H1 (cell line): ENCODE results near the gene IL18R1. TPM values are rescaled to one million over a fixed set of nuclear protein-coding genes. Genes with fewer than 3 reads are reported as not detected.

Source experiments
- CTCF ChIA-PET: fragments of 300-600 bp; sonication (Branson Sonifier 250); formaldehyde crosslinking; loops from one replicate; lab custom pipeline; 2021; ENCODE audit not compliant: partially characterized antibody; lab: Charles Lee
- POLR2A ChIA-PET: fragments of 300-600 bp; sonication (Branson Sonifier 250); formaldehyde crosslinking; loops from one replicate; lab custom pipeline; 2021; ENCODE audit warnings: inconsistent platforms; ENCODE audit not compliant: partially characterized antibody; lab: Charles Lee
- DNase-seq, 2 experiments: peaks; one replicate each; pipeline versions ENCODE4 v3.0.0 to v3.0.0-alpha.2; 2010 to 2022; ENCODE audit warnings: low spot score in 2 of 2, low read depth in 1 of 2, mixed read lengths in 1 of 2
- FAIRE-seq: peaks from 2 replicates; lab custom pipeline; 2011; peaks lifted over from hg19 to GRCh38; lab: Jason Lieb, UNC
- H2AFZ ChIP-seq: 2 replicates; pipeline ENCODE4 v1.8.1; 2012; ENCODE audit warnings: low read length, inconsistent platforms
- H2AK5ac ChIP-seq: 2 replicates; pipeline ENCODE4 v1.6.1; 2013; ENCODE audit warnings: low read depth, low read length
- H2BK120ac ChIP-seq: replicated peaks from 2 replicates; pipeline ENCODE3; 2013; ENCODE audit warnings: low read depth, low read length, inconsistent platforms
- H2BK12ac ChIP-seq: 2 replicates; pipeline ENCODE4 v1.6.1; 2013; ENCODE audit warnings: low read depth, low read length
- H2BK15ac ChIP-seq: 2 replicates; pipeline ENCODE4 v1.6.1; 2013; ENCODE audit warnings: low read length
- H2BK20ac ChIP-seq: 2 replicates; pipeline ENCODE4 v1.6.1; 2013; ENCODE audit warnings: low read length
- H2BK5ac ChIP-seq: 2 replicates; pipeline ENCODE4 v1.6.1; 2013; ENCODE audit warnings: low read depth, low read length
- H3K14ac ChIP-seq: 2 replicates; pipeline ENCODE4 v1.6.1; 2013; ENCODE audit warnings: inconsistent platforms; ENCODE audit not compliant: insufficient read length
- H3K18ac ChIP-seq: 2 replicates; pipeline ENCODE4 v1.6.1; 2013; ENCODE audit warnings: low read length; ENCODE audit errors: extremely low read depth
- H3K23ac ChIP-seq: 2 replicates; pipeline ENCODE4 v1.6.1; 2013; ENCODE audit warnings: inconsistent platforms; ENCODE audit not compliant: insufficient read length
- H3K23me2 ChIP-seq: 2 replicates; pipeline ENCODE4 v1.6.1; 2013; ENCODE audit warnings: low read depth, low read length
- H3K27ac ChIP-seq: 2 replicates; pipeline ENCODE4 v1.6.1; 2011; ENCODE audit warnings: low read depth, low read length, inconsistent platforms
- H3K27me3 ChIP-seq, 4 experiments: replicated peaks in 1 of 4; 1 replicate in 1 of 4; 2 replicates in 3 of 4; pipeline versions ENCODE4 v1.6.1 to v1.8.1; 2011 to 2013; ENCODE audit warnings: low read length in 3 of 4, mild to moderate bottlenecking in 3 of 4, inconsistent platforms in 2 of 4, mixed read lengths in 2 of 4, moderate library complexity in 1 of 4; ENCODE audit not compliant: control insufficient read depth in 3 of 4, insufficient read depth in 3 of 4; ENCODE audit errors: extremely low read depth in 1 of 4
- H3K36me3 ChIP-seq, 4 experiments: 2 replicates each; pipeline versions ENCODE4 v1.6.1 to v1.8.1; 2011 to 2013; ENCODE audit warnings: mild to moderate bottlenecking in 4 of 4, low read length in 3 of 4, moderate library complexity in 2 of 4, control low read depth in 1 of 4, inconsistent platforms in 1 of 4; ENCODE audit not compliant: insufficient read depth in 4 of 4, control insufficient read depth in 2 of 4
- H3K4ac ChIP-seq: replicated peaks from 2 replicates; pipeline ENCODE3; 2013; ENCODE audit warnings: low read length, low read depth, mixed read lengths, inconsistent platforms; ENCODE audit not compliant: insufficient read length
- H3K4me1 ChIP-seq, 4 experiments: replicated peaks in 1 of 4; 1 replicate in 1 of 4; 2 replicates in 3 of 4; pipeline versions ENCODE4 v1.6.1 to v1.8.1; 2011 to 2013; ENCODE audit warnings: low read length in 3 of 4, inconsistent platforms in 2 of 4, mixed read lengths in 1 of 4; ENCODE audit not compliant: insufficient read depth in 4 of 4, control insufficient read depth in 3 of 4
- H3K4me2 ChIP-seq, 2 experiments: 2 replicates each; pipeline versions ENCODE4 v1.6.1 to v1.8.1; 2011 to 2013; ENCODE audit warnings: low read depth in 2 of 2, low read length in 2 of 2, control low read depth in 1 of 2, inconsistent platforms in 1 of 2, mild to moderate bottlenecking in 1 of 2; ENCODE audit not compliant: insufficient read depth in 1 of 2
- H3K4me3 ChIP-seq, 4 experiments: fragments of 200-600, 300-600 bp in 1 of 4; sonication (generic), shearing (Covaris generic), sonication (Bioruptor Twin) in 1 of 4; 2 replicates each; pipeline versions ENCODE4 v1.5.1 to v1.8.1; 2011 to 2016; ENCODE audit warnings: low read length in 4 of 4, low read depth in 3 of 4, control low read depth in 2 of 4, inconsistent platforms in 2 of 4, mild to moderate bottlenecking in 2 of 4, mixed read lengths in 1 of 4, moderate library complexity in 1 of 4; ENCODE audit not compliant: insufficient read depth in 2 of 4; ENCODE audit errors: extremely low read depth in 1 of 4
- H3K56ac ChIP-seq: replicated peaks from 2 replicates; pipeline ENCODE3; 2013; ENCODE audit warnings: low read depth, mild to moderate bottlenecking, mixed read lengths, low read length, inconsistent platforms; ENCODE audit not compliant: insufficient read length
- H3K79me1 ChIP-seq: 2 replicates; pipeline ENCODE4 v1.6.1; 2013; ENCODE audit warnings: low read depth, low read length, control low read depth
- H3K79me2 ChIP-seq, 2 experiments: 2 replicates each; pipeline versions ENCODE4 v1.6.1 to v1.8.1; 2012 to 2013; ENCODE audit warnings: low read length in 2 of 2, mild to moderate bottlenecking in 2 of 2, inconsistent platforms in 1 of 2; ENCODE audit not compliant: insufficient read depth in 2 of 2, control insufficient read depth in 1 of 2
- H3K9ac ChIP-seq, 4 experiments: replicated peaks in 1 of 4; 1 replicate in 1 of 4; 2 replicates in 3 of 4; pipeline versions ENCODE4 v1.6.1 to v1.8.1; 2011 to 2013; ENCODE audit warnings: low read depth in 3 of 4, low read length in 3 of 4, control low read depth in 2 of 4, mild to moderate bottlenecking in 2 of 4, moderate library complexity in 2 of 4, inconsistent platforms in 1 of 4; ENCODE audit errors: extremely low read depth in 1 of 4
- H3K9me3 ChIP-seq, 2 experiments: 2 replicates each; pipeline versions ENCODE4 v1.6.1 to v1.8.1; 2012 to 2013; ENCODE audit warnings: mild to moderate bottlenecking in 2 of 2, moderate library complexity in 2 of 2, control low read depth in 1 of 2, inconsistent platforms in 1 of 2, low read depth in 1 of 2, low read length in 1 of 2, mixed read lengths in 1 of 2; ENCODE audit not compliant: insufficient read depth in 2 of 2
- H4K20me1 ChIP-seq, 2 experiments: replicated peaks in 1 of 2; 2 replicates each; pipeline versions ENCODE3 to v1.8.1; 2011 to 2013; ENCODE audit warnings: inconsistent platforms in 2 of 2, low read length in 2 of 2, mild to moderate bottlenecking in 1 of 2; ENCODE audit not compliant: insufficient read depth in 2 of 2, control insufficient read depth in 1 of 2
- H4K5ac ChIP-seq: 2 replicates; pipeline ENCODE4 v1.6.1; 2013; ENCODE audit warnings: low read length, low read depth, mixed read lengths, inconsistent platforms; ENCODE audit not compliant: insufficient read length
- H4K8ac ChIP-seq: 2 replicates; pipeline ENCODE4 v1.8.0; 2013; ENCODE audit warnings: mild to moderate bottlenecking, moderate library complexity, low read length, inconsistent platforms; ENCODE audit not compliant: insufficient read depth; ENCODE audit errors: extremely low read depth
- H4K91ac ChIP-seq: replicated peaks from 2 replicates; pipeline ENCODE3; 2013; ENCODE audit warnings: low read length, mixed read lengths, inconsistent platforms; ENCODE audit not compliant: insufficient read length
- GTF2F1 ChIP-seq: IDR thresholded peaks from 2 replicates; pipeline ENCODE4 v1.6.1; 2012; ENCODE audit warnings: low read depth, low read length, improper control_type of control experiment, borderline replicate concordance
- KDM5A ChIP-seq: fragments of 200-600 bp; IDR thresholded peaks from 2 replicates; pipeline ENCODE4 v1.7.1; 2012; ENCODE audit warnings: mild to moderate bottlenecking, low read length, inconsistent platforms, mixed read lengths
- SIRT6 ChIP-seq: IDR thresholded peaks from one replicate; pipeline ENCODE4 v1.7.1; 2012; ENCODE audit warnings: low read length, inconsistent platforms
- SP4 ChIP-seq: IDR thresholded peaks from 2 replicates; pipeline ENCODE4 v1.6.1; 2012; ENCODE audit warnings: low read length, inconsistent platforms
- TAF7 ChIP-seq: optimal IDR thresholded peaks from 2 replicates; pipeline ENCODE3; 2011; ENCODE audit warnings: low read depth, mild to moderate bottlenecking, inconsistent platforms, low read length, moderate library complexity, borderline replicate concordance
- WGBS, 2 experiments: shearing (Covaris generic) in 1 of 2; methylation state at CpG; one replicate each; pipeline versions ENCODE4 v1.1.6 to v1.1.7; 2013 to 2015; ENCODE audit warnings: low lambda C conversion rate in 2 of 2, mixed read lengths in 2 of 2, inconsistent platforms in 1 of 2, low coverage in 1 of 2, missing lambda C conversion rate in 1 of 2; ENCODE audit not compliant: insufficient replicate concordance in 2 of 2, insufficient coverage in 1 of 2, insufficient read length in 1 of 2; ENCODE audit errors: extremely low coverage in 1 of 2, missing lambda C conversion rate in 1 of 2; 5-methylcytosine and 5-hydroxymethylcytosine counted together
- polyA plus RNA-seq, 7 experiments: library from polyadenylated mRNA; depleted of rRNA in 3 of 7; stranded (reverse) in 5 of 7; unstranded in 2 of 7; fragments of >200 nt in 5 of 7; fragments of 200-250 nt in 2 of 7; gene quantifications; 1 replicate in 5 of 7; 2 replicates in 1 of 7; 4 replicates in 1 of 7; pipeline versions ENCODE4 v1.2.1 to v1.2.3, GENCODE V29; 2011 to 2013; ENCODE audit warnings: missing spikeins in 2 of 7, mixed read lengths in 2 of 7
- total RNA-seq: library from RNA; stranded (reverse); fragmentation: NEBNext Ultra II Directional; extraction: Animal tissue kit (Norgen Biotek cat#: 25700); gene quantifications from 2 replicates; pipeline ENCODE4 v1.2.1, GENCODE V29; 2021

IL18R1 gene
- total and polyA plus RNA-seq, 2 of the 8 experiments (the other 6 are each of a cell fraction or from before 2014, with no cell fraction given), result 0.54 TPM; not detected in 1

DNA sequence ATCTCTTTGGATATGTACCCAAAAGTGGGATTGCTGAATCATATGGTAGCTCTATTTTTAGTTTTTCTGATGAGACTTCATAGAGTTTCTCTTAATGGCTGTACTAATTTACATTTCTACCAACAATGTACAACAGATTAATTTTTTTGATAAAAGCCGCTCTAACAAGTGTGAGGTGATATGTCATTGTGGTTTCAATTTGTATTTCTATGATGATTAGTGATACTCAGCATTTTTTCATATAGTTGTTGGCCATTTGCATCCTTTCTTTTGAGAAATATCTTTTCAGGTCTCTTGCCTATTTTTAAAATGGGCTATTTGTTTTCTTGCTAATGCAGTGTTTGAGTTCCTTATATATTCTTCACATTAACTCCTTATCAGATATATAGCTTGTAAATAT lies 71.7 kb downstream of the IL18R1 start:
- Histone ChIP-seq H3K36me3 (no peaks in the 10 kb centered on the region), H4K8ac (no peak overlapping the region), H4K91ac (no peak overlapping the region), H4K5ac (no peak overlapping the region), H3K79me1 (no peaks in the 10 kb centered on the region), H3K14ac (no peak overlapping the region), H3K18ac (no peak overlapping the region), H3K79me2 (no peaks in the 10 kb centered on the region), H3K23ac (no peak overlapping the region), H3K4ac (no peak overlapping the region), H2BK20ac (no peak overlapping the region), H2BK12ac (no peak overlapping the region), H3K56ac (no peak overlapping the region), H3K4me2 (no peak overlapping the region), H2AK5ac (no peak overlapping the region), H3K4me3 (no peak overlapping the region), H2BK120ac (no peak overlapping the region), H2BK5ac (no peak overlapping the region), H2AFZ (no peak overlapping the region), H4K20me1 (no peaks in the 10 kb centered on the region), H3K9ac (no peak overlapping the region), H3K27ac (no peak overlapping the region), H3K4me1 (no peaks in the 10 kb centered on the region), H2BK15ac (no peak overlapping the region), H3K27me3 (no peaks in the 10 kb centered on the region)
- FAIRE-seq, result no peak
- WGBS, 2 experiments, result 45% methylated on average over 1 of the region's 1 CpG; no CpG with 5 or more reads in 1 of the 2 experiments
- ChIA-PET POLR2A (no interaction called here), CTCF (interaction anchor here (0.7 to 1.1 kb wide), 4 partner anchors 10 to 189 kb away, joined by 3 to 4 read pairs (median 4); no protein-coding TSS in a partner anchor)
- TF ChIP-seq SP4 (no peak), SIRT6 (no peak), GTF2F1 (no peak), TAF7 (no peak), KDM5A (no peak)
- TF ChIP-seq, all 59 proteins: peak for 0
- H3K23me2 ChIP-seq, result no peaks in the 10 kb centered on the region
- no peaks in the 10 kb centered on the region for H3K9me3 ChIP-seq
- DNase-seq, result no peak
